H9 (cell line): ENCODE results near the gene LRFN2. TPM values are rescaled to one million over a fixed set of nuclear protein-coding genes. Genes with fewer than 3 reads are reported as not detected.

ENCODE experiments used
- DNase-seq: peaks from one replicate; pipeline ENCODE4 v3.0.0-alpha.2; 2017
- H2AFZ ChIP-seq: one replicate; pipeline ENCODE4 v1.6.1; 2013; ENCODE audit warnings: mild to moderate bottlenecking, low read length, control low read depth, moderate library complexity
- H2AK5ac ChIP-seq: 2 replicates; pipeline ENCODE4 v1.6.1; 2013; ENCODE audit warnings: low read length, control low read depth, mixed read lengths; ENCODE audit not compliant: insufficient read length
- H2BK120ac ChIP-seq: one replicate; pipeline ENCODE4 v1.6.1; 2013; ENCODE audit warnings: low read depth, mild to moderate bottlenecking, low read length, control low read depth, inconsistent platforms; ENCODE audit not compliant: poor library complexity, severe bottlenecking
- H2BK12ac ChIP-seq: 2 replicates; pipeline ENCODE4 v1.6.1; 2013; ENCODE audit warnings: low read length, control low read depth, mixed read lengths, low read depth; ENCODE audit not compliant: insufficient read length
- H2BK15ac ChIP-seq: 2 replicates; pipeline ENCODE4 v1.6.1; 2013; ENCODE audit warnings: low read depth, low read length, control low read depth
- H2BK20ac ChIP-seq: one replicate; pipeline ENCODE4 v1.6.1; 2013; ENCODE audit warnings: low read depth, mild to moderate bottlenecking, low read length, control low read depth, inconsistent platforms; ENCODE audit not compliant: poor library complexity, severe bottlenecking
- H2BK5ac ChIP-seq: 2 replicates; pipeline ENCODE4 v1.6.1; 2013; ENCODE audit warnings: low read length, control low read depth, mixed read lengths; ENCODE audit not compliant: insufficient read length
- H3K14ac ChIP-seq: 2 replicates; pipeline ENCODE4 v1.6.1; 2013; ENCODE audit warnings: low read length, control low read depth; ENCODE audit not compliant: insufficient read depth
- H3K18ac ChIP-seq: 2 replicates; pipeline ENCODE4 v1.6.1; 2013; ENCODE audit warnings: low read depth, mild to moderate bottlenecking, mixed read lengths, low read length, control low read depth; ENCODE audit not compliant: insufficient read length
- H3K23ac ChIP-seq: 2 replicates; pipeline ENCODE4 v1.6.1; 2013; ENCODE audit warnings: low read length, control low read depth, mixed read lengths, low read depth; ENCODE audit not compliant: insufficient read length
- H3K23me2 ChIP-seq: 2 replicates; pipeline ENCODE4 v1.6.1; 2013; ENCODE audit warnings: low read depth, mild to moderate bottlenecking, mixed read lengths, low read length, control low read depth; ENCODE audit not compliant: insufficient read length, poor library complexity, severe bottlenecking
- H3K27ac ChIP-seq: 2 replicates; pipeline ENCODE4 v1.5.1; 2013; ENCODE audit warnings: low read length, control low read depth, mixed read lengths, low read depth; ENCODE audit not compliant: insufficient read length
- H3K27me3 ChIP-seq: 2 replicates; pipeline ENCODE4 v1.6.1; 2013; ENCODE audit warnings: low read length, control low read depth, inconsistent platforms; ENCODE audit not compliant: insufficient read depth
- H3K4ac ChIP-seq: 2 replicates; pipeline ENCODE4 v1.6.1; 2013; ENCODE audit warnings: low read depth, mild to moderate bottlenecking, control low read depth, inconsistent platforms, low read length, moderate library complexity
- H3K4me1 ChIP-seq: 2 replicates; pipeline ENCODE4 v1.6.1; 2013; ENCODE audit warnings: low read length, control low read depth, inconsistent platforms; ENCODE audit not compliant: insufficient read depth
- H3K4me2 ChIP-seq: 2 replicates; pipeline ENCODE4 v1.6.1; 2013; ENCODE audit warnings: low read length, control low read depth, mixed read lengths; ENCODE audit not compliant: insufficient read length, insufficient read depth
- H3K56ac ChIP-seq: 2 replicates; pipeline ENCODE4 v1.6.1; 2013; ENCODE audit warnings: low read depth, mild to moderate bottlenecking, mixed read lengths, low read length, control low read depth; ENCODE audit not compliant: insufficient read length
- H3K79me1 ChIP-seq: 2 replicates; pipeline ENCODE4 v1.6.1; 2013; ENCODE audit warnings: low read depth, mild to moderate bottlenecking, moderate library complexity, low read length, control low read depth, inconsistent platforms; ENCODE audit not compliant: insufficient read depth, poor library complexity, severe bottlenecking
- H3K79me2 ChIP-seq: 2 replicates; pipeline ENCODE4 v1.6.1; 2013; ENCODE audit warnings: low read length, control low read depth, inconsistent platforms; ENCODE audit not compliant: insufficient read depth
- H3K9ac ChIP-seq: 2 replicates; pipeline ENCODE4 v1.6.1; 2013; ENCODE audit warnings: low read length, control low read depth, mixed read lengths; ENCODE audit not compliant: insufficient read length; ENCODE audit errors: extremely low read depth
- H3K9me3 ChIP-seq: one replicate; pipeline ENCODE4 v1.6.1; 2013; ENCODE audit warnings: low read depth, low read length, inconsistent platforms; ENCODE audit not compliant: control insufficient read depth
- H3T11ph ChIP-seq: one replicate; pipeline ENCODE4 v1.6.1; 2013; ENCODE audit warnings: mild to moderate bottlenecking, low read length, control low read depth, inconsistent platforms
- H4K20me1 ChIP-seq: one replicate; pipeline ENCODE4 v1.6.1; 2013; ENCODE audit not compliant: control insufficient read depth, insufficient read length, insufficient read depth
- H4K5ac ChIP-seq: 2 replicates; pipeline ENCODE4 v1.6.1; 2013; ENCODE audit warnings: low read depth, mild to moderate bottlenecking, mixed read lengths, low read length, control low read depth; ENCODE audit not compliant: insufficient read length
- H4K8ac ChIP-seq: replicated peaks from 2 replicates; pipeline ENCODE4 v1.6.1; 2013; ENCODE audit warnings: low read length, control low read depth, mixed read lengths, low read depth; ENCODE audit not compliant: insufficient read length
- H4K91ac ChIP-seq: 2 replicates; pipeline ENCODE4 v1.6.1; 2013; ENCODE audit warnings: low read depth, mild to moderate bottlenecking, moderate library complexity, mixed read lengths, low read length, control low read depth; ENCODE audit not compliant: insufficient read length
- H3K27ac Mint-ChIP-seq, 3 experiments: 2 replicates in 2 of 3; 3 replicates in 1 of 3; pipeline ENCODE4 v1.8.0; 2020 to 2021; ENCODE audit warnings: mixed read lengths in 3 of 3, mild to moderate bottlenecking in 1 of 3, moderate library complexity in 1 of 3
- H3K27me3 Mint-ChIP-seq: 2 replicates; pipeline ENCODE4 v1.8.0; 2021; ENCODE audit warnings: low read depth, mild to moderate bottlenecking, moderate library complexity, mixed read lengths
- H3K36me3 Mint-ChIP-seq, 3 experiments: 2 replicates in 2 of 3; 3 replicates in 1 of 3; pipeline ENCODE4 v1.8.0; 2020 to 2021; ENCODE audit warnings: low read depth in 3 of 3, mixed read lengths in 3 of 3; ENCODE audit not compliant: insufficient read depth in 1 of 3
- H3K4me1 Mint-ChIP-seq, 2 experiments: 2 replicates each; pipeline ENCODE4 v1.8.0; 2020; ENCODE audit warnings: mixed read lengths in 2 of 2
- H3K4me3 Mint-ChIP-seq, 2 experiments: 2 replicates in 1 of 2; 3 replicates in 1 of 2; pipeline ENCODE4 v1.8.0; 2020 to 2021; ENCODE audit warnings: mild to moderate bottlenecking in 2 of 2, mixed read lengths in 2 of 2, moderate library complexity in 1 of 2
- H3K9me3 Mint-ChIP-seq, 2 experiments: 2 replicates in 1 of 2; 3 replicates in 1 of 2; pipeline ENCODE4 v1.8.0; 2020; ENCODE audit warnings: mild to moderate bottlenecking in 2 of 2, mixed read lengths in 2 of 2, moderate library complexity in 1 of 2
- CTCF ChIP-seq: fragments of 200-600 bp; sonication (generic); conservative IDR thresholded peaks from 3 replicates; pipeline ENCODE4 v1.8.0; 2021; ENCODE audit warnings: antibody characterized with exemption, mild to moderate bottlenecking
- WGBS: extraction: QIAGEN DNeasy Blood & Tissue Kit; methylation state at CpG from one replicate; pipeline ENCODE4 v1.1.7; 2013; ENCODE audit warnings: missing lambda C conversion rate, low lambda C conversion rate, mixed read lengths; ENCODE audit not compliant: insufficient read length; ENCODE audit errors: extremely low coverage; 5-methylcytosine and 5-hydroxymethylcytosine counted together
- total RNA-seq: library from RNA; stranded (reverse); gene quantifications from 2 replicates; pipeline ENCODE4 v1.2.1, GENCODE V29; 2021

LRFN2 gene
- total RNA-seq, 1 experiment from 2014 or later: 0.11 TPM

GRCh38 chr6:40410821-40411220, 176.3 kb downstream of the LRFN2 start:
- H4K20me1 ChIP-seq: no peaks in the 10 kb centered on the region
- no peak overlapping the region for H3K56ac ChIP-seq
- H3K18ac ChIP-seq: no peak overlapping the region
- no peaks in the 10 kb centered on the region for H3K27me3 ChIP-seq
- H3K27ac Mint-ChIP-seq: no peak overlapping the region; a peak in 1 of 7 replicates
- H2BK120ac ChIP-seq: no peak overlapping the region
- no peaks in the 10 kb centered on the region for H3K79me1 ChIP-seq
- no peaks in the 10 kb centered on the region for H3K9me3 ChIP-seq
- no peaks in the 10 kb centered on the region for H3K9me3 Mint-ChIP-seq
- no peak for TF ChIP-seq CTCF
- no CpG with 5 or more reads among the region's 1 CpG for WGBS
- no peak overlapping the region for H2AK5ac ChIP-seq
- no peak overlapping the region for H2BK5ac ChIP-seq
- no peak overlapping the region for H4K5ac ChIP-seq
- H2BK12ac ChIP-seq: no peak overlapping the region
- no peak overlapping the region for H4K91ac ChIP-seq
- H2BK20ac ChIP-seq: no peak overlapping the region
- H3K23ac ChIP-seq: no peak overlapping the region
- H3K4me2 ChIP-seq: no peak overlapping the region
- H3K4me3 Mint-ChIP-seq: no peak overlapping the region
- H3K27ac ChIP-seq: no peak overlapping the region
- H3K9ac ChIP-seq: no peak overlapping the region
- H3K79me2 ChIP-seq: no peaks in the 10 kb centered on the region
- H3T11ph ChIP-seq: no peak overlapping the region
- H3K23me2 ChIP-seq: peaks cover under 1% of the 10 kb centered on the region
- H3K14ac ChIP-seq: no peak overlapping the region
- no peak for DNase-seq
- no peak overlapping the region for H4K8ac ChIP-seq
- no peaks in the 10 kb centered on the region; the same call in none of the 2 replicates for H3K27me3 Mint-ChIP-seq
- H3K36me3 Mint-ChIP-seq: no peaks in the 10 kb centered on the region
- H3K4me1 Mint-ChIP-seq: peaks cover 11% of the 10 kb centered on the region in 2 experiments
- H3K4ac ChIP-seq: no peak overlapping the region
- no peak overlapping the region for H2BK15ac ChIP-seq
- H3K4me1 ChIP-seq: peaks cover 3% of the 10 kb centered on the region; the same call in 1 of the 2 replicates
- H2AFZ ChIP-seq: no peak overlapping the region
